ENCODE results near the gene RRP36.

GRCh38 chr6:42987533-42988451, 33.6 kb upstream of the RRP36 start:
- no peak for TF ChIP-seq CTCF (IDR thresholded peaks at IDR 0.05; ENCODE audit: low read depth, low read length, poor library complexity, severe bottlenecking)
- TF ChIP-seq EZH2phosphoT487 (IDR thresholded peaks at IDR 0.05; ENCODE audit: borderline replicate concordance, low read length), result no peak

Data from DOHH2 (cell line).